Nephron (organoid): ENCODE data around the gene HNRNPDL.

Experiments
- H3K27ac Mint-ChIP-seq, 3 experiments: 2 replicates each; pipeline ENCODE4 v1.8.0; 2020; ENCODE audit warnings: mixed read lengths in 3 of 3, mild to moderate bottlenecking in 2 of 3, moderate library complexity in 1 of 3
- H3K27me3 Mint-ChIP-seq: 2 replicates; pipeline ENCODE4 v1.8.0; 2021; ENCODE audit warnings: low read depth, mild to moderate bottlenecking, moderate library complexity, mixed read lengths
- H3K36me3 Mint-ChIP-seq: 2 replicates; pipeline ENCODE4 v1.8.0; 2020; ENCODE audit warnings: low read depth, mixed read lengths
- H3K4me1 Mint-ChIP-seq: 2 replicates; pipeline ENCODE4 v1.8.0; 2020; ENCODE audit warnings: mixed read lengths
- H3K4me3 Mint-ChIP-seq, 3 experiments: 2 replicates each; pipeline ENCODE4 v1.8.0; 2020; ENCODE audit warnings: mild to moderate bottlenecking in 3 of 3, mixed read lengths in 3 of 3, moderate library complexity in 2 of 3
- H3K9me3 Mint-ChIP-seq: 2 replicates; pipeline ENCODE4 v1.8.0; 2020; ENCODE audit warnings: mixed read lengths
- CTCF ChIP-seq, 3 experiments: fragments of 200-600 bp; sonication (generic); IDR thresholded peaks; one replicate each; pipeline ENCODE4 v1.5.0; 2021; ENCODE audit warnings: antibody characterized with exemption in 3 of 3; ENCODE audit not compliant: unreplicated experiment in 3 of 3

The HNRNPDL gene

GRCh38 chr4:82436780-82437179 lies 6.5 kb upstream of the HNRNPDL start:
- TF ChIP-seq CTCF (IDR thresholded peaks at IDR 0.05; ENCODE audit: unreplicated experiment in 3 of 3), result no peak
- no peak overlapping the region for H3K4me3 Mint-ChIP-seq
- H3K4me1 Mint-ChIP-seq, result peaks cover 18% of the 10 kb centered on the region
- H3K27ac Mint-ChIP-seq, result peak overlapping the region; percentile 55 to 93 (median 92)
- no peaks in the 10 kb centered on the region for H3K9me3 Mint-ChIP-seq
- H3K36me3 Mint-ChIP-seq, result peaks cover 30% of the 10 kb centered on the region
- no peaks in the 10 kb centered on the region for H3K27me3 Mint-ChIP-seq

GRCh38 chr4:82436130-82436529 lies 5.9 kb upstream of the HNRNPDL start:
- H3K4me3 Mint-ChIP-seq, result no peak overlapping the region
- H3K9me3 Mint-ChIP-seq, result no peaks in the 10 kb centered on the region
- no peak overlapping the region for H3K27ac Mint-ChIP-seq
- no peak for TF ChIP-seq CTCF (IDR thresholded peaks at IDR 0.05; ENCODE audit: unreplicated experiment in 3 of 3)
- peaks cover 21% of the 10 kb centered on the region for H3K4me1 Mint-ChIP-seq
- H3K36me3 Mint-ChIP-seq, result peaks cover 29% of the 10 kb centered on the region
- no peaks in the 10 kb centered on the region for H3K27me3 Mint-ChIP-seq

GRCh38 chr4:82434949-82435348 lies 4.7 kb upstream of the HNRNPDL start:
- Mint-ChIP-seq H3K36me3 (peaks cover 26% of the 10 kb centered on the region), H3K4me1 (peaks cover 21% of the 10 kb centered on the region), H3K4me3 (no peak overlapping the region), H3K27ac (no peak overlapping the region), H3K27me3 (no peaks in the 10 kb centered on the region), H3K9me3 (no peaks in the 10 kb centered on the region)
- TF ChIP-seq CTCF (IDR thresholded peaks at IDR 0.05; ENCODE audit: unreplicated experiment in 3 of 3), result no peak

GRCh38 chr4:82433791-82434190 lies 3.5 kb upstream of the HNRNPDL start:
- Mint-ChIP-seq H3K4me3 (peak overlapping the region; percentile 40 to 61 (median 49)), H3K36me3 (peaks cover 25% of the 10 kb centered on the region), H3K4me1 (peaks cover 21% of the 10 kb centered on the region), H3K27ac (no peak overlapping the region), H3K9me3 (no peaks in the 10 kb centered on the region), H3K27me3 (no peaks in the 10 kb centered on the region)
- no peak for TF ChIP-seq CTCF (IDR thresholded peaks at IDR 0.05; ENCODE audit: unreplicated experiment in 3 of 3)

GRCh38 chr4:82432596-82432995 lies 2.3 kb upstream of the HNRNPDL start:
- Mint-ChIP-seq H3K4me1 (peaks cover 20% of the 10 kb centered on the region), H3K27ac (peak overlapping the region in 2 of 3 experiments; percentile 35 to 64), H3K27me3 (no peaks in the 10 kb centered on the region), H3K36me3 (peaks cover 34% of the 10 kb centered on the region), H3K9me3 (no peaks in the 10 kb centered on the region), H3K4me3 (peak overlapping the region; percentile 55 to 95 (median 94))
- no peak for TF ChIP-seq CTCF (IDR thresholded peaks at IDR 0.05; ENCODE audit: unreplicated experiment in 3 of 3)

- Mint-ChIP-seq H3K36me3 (peaks cover 38% of the 10 kb centered on the region), H3K27ac (no peak overlapping the region), H3K27me3 (no peaks in the 10 kb centered on the region), H3K4me1 (peaks cover 20% of the 10 kb centered on the region), H3K4me3 (peak overlapping the region; percentile 94 to 95 (median 95)), H3K9me3 (no peaks in the 10 kb centered on the region)
- TF ChIP-seq CTCF (IDR thresholded peaks at IDR 0.05; ENCODE audit: unreplicated experiment in 3 of 3), result no peak
Measured at GRCh38 chr4:82431831-82432230, 1.6 kb upstream of the HNRNPDL start.
